SKM-1 treated with dmso at 0.1 percent for 144 hours (cell line): ENCODE measurements around the gene FLAD1.

Experiments
- DNase-seq: peaks from one replicate; lab custom pipeline; 2025; ENCODE audit not compliant: unreplicated experiment; lab: John Stamatoyannopoulos, UW

Gene FLAD1

DNA sequence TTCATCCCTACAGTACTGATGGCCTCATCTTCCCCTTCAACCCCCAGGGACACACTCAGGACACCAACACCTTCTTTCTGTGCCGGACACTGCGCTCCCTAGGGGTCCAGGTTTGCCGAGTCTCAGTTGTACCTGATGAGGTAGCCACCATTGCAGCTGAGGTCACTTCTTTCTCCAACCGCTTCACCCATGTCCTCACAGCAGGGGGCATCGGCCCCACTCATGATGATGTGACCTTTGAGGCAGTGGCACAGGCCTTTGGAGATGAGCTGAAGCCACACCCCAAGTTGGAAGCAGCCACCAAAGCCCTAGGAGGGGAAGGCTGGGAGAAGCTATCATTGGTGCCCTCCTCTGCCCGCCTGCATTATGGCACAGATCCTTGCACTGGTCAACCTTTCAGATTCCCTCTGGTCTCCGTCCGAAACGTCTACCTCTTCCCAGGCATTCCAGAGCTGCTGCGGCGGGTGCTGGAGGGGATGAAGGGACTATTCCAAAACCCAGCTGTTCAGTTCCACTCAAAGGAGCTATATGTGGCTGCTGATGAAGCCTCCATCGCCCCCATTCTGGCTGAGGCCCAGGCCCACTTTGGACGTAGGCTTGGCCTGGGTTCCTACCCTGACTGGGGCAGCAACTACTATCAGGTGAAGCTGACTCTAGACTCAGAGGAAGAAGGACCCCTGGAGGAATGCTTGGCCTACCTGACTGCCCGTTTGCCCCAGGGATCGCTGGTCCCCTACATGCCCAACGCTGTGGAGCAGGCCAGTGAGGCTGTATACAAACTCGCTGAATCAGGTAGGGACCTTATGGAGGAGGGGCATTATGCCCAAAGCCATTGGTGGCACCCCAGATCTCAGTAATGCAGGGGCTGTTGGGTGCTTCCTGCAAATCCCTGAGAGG, 5.2 kb downstream of the FLAD1 start:
- DNase-seq, result no peak

DNA sequence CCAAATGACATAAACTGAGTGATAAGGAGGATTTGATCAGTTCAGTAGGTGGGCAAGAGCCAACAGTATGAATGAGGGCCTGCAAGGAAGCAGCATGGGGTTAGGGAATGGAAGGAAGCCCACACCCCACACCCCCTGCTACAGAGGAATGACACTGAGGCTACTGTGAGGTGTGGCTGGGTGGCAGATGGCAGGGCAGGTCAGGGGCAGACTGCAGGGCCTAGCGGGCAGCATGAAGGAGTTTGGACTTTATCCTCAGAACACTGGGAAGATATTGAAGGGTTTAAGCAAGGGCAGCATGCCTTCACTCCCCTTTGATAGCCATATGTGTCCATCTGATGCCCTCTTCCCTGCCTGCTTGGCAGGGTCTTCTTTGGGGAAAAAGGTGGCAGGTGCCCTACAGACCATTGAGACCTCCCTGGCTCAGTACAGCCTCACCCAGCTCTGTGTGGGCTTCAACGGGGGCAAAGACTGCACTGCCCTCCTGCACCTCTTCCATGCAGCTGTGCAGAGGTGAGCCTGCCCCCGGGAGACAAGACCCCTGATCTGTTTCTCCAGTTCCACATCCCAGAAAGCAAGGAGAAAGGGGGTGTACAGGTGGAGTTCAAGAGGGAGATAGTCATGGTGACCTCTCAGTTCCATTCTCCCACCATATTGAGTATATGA, 6.2 kb downstream of the FLAD1 start:
- DNase-seq, result no peak

DNA sequence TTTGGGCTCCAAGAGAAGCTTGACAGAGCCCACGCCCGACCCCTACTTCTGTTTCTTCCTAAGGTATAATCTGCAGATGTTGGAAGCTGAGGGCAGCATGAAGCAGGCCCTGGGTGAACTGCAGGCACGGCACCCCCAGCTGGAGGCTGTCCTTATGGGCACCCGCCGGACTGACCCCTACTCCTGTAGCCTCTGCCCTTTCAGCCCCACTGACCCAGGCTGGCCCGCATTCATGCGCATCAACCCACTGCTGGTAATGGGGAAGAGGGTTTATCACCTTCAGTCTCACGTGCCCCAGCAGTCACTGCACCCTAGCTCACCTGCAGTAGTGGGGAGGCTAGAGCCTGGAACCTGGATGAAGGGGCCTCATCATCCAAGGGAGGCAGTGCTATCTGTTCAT, 7.1 kb downstream of the FLAD1 start:
- DNase-seq, result no peak

DNA sequence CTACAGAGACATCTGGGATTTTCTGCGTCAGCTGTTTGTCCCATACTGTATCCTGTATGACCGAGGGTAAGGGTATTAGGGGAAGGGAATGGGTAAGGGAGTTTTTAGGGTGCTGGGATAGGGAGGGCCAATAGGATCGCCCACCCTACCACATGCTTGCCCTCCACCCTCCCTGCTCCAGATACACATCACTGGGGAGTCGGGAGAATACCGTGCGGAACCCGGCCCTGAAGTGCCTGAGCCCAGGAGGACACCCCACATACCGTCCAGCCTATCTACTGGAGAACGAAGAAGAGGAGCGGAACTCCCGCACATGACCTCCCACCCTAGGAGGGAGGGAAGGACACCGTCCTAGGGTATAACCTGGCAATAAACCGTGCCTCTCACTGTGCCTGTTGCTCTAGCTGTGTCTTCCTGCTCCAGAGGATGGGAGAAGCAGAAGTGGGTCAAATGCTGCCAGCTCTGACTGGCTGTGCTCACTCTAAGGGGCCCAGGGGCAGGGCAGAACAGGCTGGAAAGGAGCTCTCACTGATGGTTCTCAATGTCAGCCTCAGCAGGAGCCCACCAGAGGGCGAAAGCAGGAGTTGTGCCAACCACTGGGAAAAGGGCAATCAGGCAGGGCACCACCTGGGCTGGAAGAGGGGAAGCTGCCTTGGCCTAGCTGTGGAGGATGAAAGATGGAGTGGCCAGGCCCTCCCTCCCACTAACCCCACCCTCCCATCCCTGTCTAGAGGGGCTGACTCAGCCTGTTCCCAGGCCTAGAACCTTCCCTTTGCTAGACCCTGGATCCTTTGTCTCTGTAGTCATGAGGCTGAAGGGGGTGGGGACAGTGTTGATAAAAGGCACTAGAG, 9.8 kb downstream of the FLAD1 start:
- DNase-seq, result no peak

DNA sequence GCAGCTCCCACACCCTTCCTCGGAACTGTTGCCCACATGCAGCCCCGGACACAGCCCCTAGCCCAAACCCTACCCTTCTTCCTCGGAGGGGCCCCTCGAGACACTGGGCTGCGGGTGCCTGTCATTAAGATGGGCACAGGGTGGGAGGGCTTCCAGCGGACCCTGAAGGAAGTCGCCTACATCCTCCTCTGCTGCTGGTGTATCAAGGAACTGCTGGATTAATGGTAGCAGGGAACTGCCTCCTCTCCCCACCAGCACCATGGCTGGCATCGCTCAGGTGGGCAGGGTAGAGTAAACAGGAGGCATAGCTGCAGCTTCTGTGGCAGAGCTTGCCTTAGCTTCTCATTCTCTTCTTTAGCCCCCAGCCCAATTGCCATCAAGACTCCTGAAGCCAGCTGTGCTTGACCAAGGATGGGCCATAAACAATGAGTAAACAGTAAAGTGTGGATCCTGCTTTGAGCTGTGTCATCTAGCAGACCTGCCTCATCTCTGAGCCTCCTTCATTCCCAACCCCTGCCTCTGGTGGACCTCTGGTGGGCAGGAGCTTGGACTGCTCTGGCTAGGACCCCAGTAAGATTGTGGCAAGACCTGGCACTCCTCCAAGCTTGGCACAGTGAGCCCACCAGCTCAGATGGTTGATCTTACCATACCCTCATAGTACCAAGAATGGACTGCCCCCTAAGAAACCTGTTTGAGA, 10.6 kb downstream of the FLAD1 start, which contains the start of gene LENEP:
Gene LENEP, plus strand, starts transcription at position 15 of the 697 bp plus-strand sequence. Its CDS starts 22 bp downstream, at position 37.
- DNase-seq, result no peak

DNA sequence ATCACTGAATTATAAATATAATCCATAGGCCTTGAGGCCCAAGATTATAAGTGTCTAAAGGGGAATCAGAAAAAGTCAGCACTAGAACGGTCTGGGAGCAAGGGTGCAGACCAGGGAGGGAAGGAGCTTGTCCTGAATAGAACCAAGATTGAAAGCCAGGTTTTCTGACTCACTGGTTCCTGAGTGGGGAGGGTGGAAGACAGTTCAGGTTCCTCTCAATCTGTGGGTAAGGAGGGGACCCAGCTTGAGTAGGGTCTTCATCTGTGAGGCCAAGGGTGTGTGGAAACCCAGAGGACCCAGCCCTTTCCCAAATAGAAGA, 11.1 kb downstream of the FLAD1 start:
- DNase-seq, result no peak

DNA sequence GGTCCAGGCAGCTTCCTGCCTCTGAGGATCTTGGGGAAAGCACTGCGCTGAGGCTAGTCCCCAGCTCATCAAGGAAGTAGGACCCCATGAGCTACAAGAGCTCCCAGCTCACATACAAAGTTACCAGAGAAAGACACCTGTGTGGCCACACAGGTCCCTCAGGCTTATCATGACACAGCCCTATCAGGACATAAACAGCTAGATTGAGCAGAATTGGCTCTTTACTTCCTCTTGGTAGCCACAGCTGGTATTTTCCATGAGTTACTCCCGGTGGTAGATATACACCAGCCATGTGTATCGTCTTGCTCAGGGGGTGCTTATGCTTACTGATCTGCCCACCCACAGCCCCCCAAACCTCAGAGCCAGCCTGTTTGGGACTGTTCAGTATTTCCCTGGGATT, 11.4 kb downstream of the FLAD1 start:
- no peak for DNase-seq

DNA sequence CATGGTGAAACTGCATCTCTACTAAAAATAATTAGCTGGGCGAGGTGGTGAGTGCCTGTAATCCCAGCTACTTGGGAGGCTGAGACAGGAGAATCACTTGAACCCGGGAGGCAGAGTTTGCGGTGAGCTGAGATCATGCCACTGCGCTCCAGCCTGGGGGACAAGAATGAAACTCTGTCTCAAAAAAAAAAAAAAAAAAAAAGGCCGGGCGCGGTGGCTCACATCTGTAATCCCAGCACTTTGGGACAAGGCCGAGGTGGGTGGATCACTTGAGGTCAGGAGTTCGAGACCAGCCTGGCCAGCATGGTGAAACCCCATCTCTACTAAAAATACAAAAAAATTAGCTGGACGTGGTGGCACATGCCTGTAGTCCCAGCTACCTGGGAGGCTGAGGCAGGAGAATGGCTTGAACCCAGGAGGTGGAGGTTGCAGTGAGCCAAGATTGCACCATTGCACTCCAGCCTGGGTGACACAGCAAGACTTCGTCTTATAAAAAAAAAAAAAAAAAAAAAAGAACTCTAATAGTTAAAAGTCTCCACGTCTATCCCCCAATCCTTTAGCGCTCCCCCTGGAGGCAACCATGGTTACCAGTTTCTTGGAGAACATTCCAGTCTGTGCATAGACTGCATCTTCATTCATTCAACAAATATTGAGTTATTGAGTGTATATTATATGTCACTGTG, 12.3 kb downstream of the FLAD1 start:
- DNase-seq, result peak; percentile 51

DNA sequence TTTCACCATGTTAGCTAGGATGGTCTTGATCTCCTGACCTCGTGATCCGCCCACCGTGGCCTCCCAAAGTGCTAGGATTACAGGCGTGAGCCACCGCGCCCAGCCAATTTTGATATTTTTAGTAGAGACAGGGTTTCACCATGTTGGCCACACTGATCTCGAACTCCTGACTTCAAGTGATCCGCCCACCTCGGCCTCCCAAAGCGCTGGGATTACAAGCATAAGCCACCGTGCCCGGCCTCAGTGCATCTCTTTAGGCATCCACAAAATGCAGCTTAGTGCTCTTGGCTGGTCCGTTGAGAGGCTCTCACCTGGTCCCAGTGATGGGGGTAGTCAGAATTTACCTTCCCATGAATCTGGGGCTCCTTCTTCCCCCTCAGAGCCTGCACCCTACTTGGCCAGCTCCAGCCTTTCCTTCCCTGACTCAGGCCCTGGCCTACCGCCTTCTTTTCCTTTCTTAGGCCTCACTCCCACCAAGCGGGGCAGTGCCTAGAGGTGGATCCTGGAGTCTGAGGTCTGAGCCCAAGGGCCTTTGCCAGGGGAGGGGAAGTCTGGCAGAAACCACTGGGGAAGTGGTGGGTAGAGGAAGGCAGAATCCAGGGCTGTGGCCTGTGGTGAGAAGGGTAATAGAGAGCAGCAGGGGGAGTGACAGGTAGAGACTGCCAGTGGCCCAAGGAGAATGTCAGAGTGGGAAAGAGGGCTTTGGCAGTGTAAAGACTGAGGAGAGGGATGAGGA, 14.0 kb downstream of the FLAD1 start:
- peak; percentile 80 for DNase-seq

DNA sequence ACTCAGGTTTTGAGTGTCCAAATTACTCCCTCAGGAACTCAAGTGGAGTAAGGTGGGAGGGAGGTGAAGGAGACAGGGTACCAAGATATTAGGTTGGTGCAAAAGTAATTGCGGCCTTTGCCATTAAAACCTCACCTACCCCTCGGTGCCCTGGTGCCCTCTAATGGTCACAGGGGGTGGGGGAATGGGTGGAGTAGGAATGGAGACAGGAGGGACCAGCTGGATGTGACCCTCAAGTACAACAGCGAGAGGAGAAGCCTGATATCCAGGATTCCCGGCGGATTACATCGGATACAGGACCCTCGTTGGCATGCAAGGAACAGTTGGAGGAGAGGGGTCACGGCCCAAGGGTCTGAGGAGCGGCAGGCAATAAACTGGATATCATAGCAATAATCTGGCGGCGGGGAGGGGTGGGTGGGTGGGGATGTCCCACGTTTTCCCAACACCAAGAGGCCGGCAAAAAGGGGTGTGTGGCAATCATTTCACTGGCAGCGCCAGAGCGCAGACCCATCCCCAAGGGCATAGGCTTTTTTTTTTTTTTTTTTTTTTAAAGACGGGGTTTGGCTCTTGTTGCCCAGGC, 15.1 kb downstream of the FLAD1 start:
- DNase-seq, result no peak

DNA sequence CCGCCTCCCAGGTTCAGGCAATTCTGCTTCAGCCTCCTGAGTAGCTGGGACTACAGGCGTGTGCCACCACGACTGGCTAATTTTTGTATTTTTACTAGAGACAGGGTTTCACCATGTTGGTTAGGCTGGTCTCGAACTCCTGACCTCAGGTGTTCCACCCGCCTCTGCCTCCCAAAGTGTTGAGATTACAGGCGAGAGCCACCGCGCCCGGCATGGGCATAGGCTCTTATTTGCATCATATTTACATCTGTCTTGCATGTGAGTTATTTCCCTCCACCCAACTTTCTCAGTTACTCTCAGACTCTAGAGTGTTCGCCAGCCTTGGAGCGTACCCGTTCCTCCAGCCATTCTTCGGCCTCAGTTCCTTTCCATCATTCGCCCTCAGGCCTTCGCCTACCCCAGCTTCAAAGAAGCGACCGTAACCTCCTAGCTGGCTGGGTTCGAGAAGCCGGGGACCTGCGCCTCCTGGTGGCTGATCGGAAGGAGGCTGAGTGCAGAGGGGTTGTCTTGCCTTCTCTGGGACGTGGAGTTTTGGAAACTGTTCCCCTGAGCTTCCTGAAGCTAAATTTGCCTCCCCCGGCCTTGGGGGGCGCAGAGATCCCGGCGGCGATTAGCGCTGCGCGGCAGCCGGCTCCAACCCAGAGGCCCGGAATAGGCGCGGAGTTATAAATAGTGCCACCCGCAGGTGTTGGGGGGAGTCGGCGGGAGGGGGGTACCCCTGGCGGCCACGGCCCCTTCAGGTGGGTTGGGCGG, 15.8 kb downstream of the FLAD1 start:
- peak; percentile 83 for DNase-seq

DNA sequence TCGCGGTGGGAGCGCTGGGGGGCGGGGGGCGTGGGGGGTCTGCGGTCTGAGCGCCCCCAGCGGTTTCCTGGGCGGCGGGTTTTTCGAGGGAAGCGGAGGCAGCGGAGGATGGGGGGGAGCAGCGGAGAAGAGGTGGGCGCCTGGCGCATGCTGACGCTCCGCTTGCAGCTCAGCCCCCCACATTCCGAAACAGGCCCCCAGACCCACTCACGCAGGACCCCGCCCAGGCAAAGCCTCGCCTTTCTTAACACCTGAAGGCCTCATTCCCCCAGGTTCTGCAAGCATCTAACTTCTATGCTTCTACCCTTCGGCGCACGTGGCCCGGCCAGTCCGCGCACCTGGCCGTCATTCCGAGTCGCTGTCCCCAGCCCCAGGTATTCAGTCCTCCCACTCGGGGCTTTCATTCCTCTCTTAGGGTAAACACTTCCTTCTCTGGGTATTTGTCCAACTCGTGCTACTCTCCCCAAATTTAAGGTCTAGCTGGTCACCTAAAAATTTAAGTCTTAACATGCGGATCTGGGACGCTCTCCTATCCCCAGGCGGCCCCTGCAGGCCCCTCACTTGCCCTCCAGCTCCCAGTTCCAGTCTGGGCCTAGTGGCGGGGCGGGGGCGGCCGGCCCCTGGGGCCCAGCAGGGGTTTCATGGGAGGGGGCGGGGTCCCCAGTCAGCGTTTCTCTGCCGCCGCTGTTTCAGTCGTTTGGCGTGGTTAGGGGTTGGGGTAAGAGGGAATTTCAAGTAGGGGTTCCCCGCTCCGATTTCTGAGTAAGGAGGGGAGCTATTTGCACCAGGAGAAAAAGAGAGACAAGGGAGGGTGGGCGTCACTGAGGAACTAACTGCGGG, 16.6 kb downstream of the FLAD1 start:
- peak; percentile 55 for DNase-seq

DNA sequence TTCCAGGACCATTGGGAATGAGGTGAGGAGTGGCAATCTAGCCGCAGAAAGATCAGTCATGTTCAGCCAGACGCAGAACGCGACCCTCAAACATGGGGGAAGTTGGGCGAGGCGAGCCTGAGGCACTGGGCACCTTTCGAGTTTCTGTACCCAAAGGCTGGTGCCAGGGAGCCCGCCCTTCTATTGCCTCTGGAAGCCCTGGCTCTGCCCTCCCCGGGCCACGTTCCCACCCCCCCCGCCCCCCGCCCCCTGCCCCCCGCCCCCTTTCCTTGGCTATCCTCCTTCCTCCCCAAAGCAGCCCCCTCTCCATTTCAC, 17.2 kb downstream of the FLAD1 start:
- no peak for DNase-seq

DNA sequence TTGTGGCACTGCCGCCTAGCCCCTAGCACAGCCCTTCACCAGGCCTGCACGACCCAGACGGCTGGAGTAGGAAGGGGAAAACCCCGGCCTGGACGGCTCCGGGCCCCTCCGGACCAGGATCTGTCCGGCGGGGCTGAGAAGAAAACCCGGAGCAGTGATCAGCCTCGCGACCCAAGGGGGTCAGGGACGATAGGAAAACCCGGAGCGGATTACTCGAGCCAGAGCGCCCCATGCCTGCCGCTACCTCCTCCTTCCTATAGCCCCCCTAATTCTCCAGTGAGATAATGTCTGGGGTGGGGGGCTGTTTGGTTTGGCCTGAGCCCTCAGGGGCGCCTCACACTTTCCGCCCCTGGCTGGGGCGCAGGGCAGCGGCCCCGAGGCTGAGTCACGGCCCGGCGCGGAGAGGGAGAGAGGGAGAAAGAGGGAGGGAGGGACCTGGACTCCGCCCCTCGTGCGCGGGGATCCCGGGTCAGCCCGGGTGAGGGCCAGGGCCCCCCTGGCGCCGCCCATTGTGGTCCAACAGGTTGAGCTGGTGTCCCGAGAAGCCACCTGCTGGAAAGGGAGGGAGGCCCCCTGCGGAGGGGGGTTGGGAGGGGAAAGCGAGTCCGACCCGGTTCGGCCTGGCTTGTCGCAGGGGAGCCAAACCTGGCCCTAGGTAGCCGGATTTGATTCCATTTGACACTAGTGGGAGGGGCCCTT, 17.7 kb downstream of the FLAD1 start:
- DNase-seq, result peak; percentile 90

DNA sequence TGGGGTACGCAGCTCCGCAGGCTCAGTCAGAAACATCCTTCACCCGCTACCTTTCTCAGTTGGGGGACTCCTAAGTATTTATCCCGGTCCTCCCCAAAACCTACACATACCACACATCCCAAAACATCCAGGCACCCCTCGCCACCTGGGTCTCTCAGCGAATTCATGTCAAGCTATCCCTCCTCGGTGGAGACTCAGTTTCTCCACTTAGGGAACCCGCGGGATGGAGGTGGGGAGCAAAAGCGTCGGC, 18.2 kb downstream of the FLAD1 start:
- peak; percentile 77 for DNase-seq

DNA sequence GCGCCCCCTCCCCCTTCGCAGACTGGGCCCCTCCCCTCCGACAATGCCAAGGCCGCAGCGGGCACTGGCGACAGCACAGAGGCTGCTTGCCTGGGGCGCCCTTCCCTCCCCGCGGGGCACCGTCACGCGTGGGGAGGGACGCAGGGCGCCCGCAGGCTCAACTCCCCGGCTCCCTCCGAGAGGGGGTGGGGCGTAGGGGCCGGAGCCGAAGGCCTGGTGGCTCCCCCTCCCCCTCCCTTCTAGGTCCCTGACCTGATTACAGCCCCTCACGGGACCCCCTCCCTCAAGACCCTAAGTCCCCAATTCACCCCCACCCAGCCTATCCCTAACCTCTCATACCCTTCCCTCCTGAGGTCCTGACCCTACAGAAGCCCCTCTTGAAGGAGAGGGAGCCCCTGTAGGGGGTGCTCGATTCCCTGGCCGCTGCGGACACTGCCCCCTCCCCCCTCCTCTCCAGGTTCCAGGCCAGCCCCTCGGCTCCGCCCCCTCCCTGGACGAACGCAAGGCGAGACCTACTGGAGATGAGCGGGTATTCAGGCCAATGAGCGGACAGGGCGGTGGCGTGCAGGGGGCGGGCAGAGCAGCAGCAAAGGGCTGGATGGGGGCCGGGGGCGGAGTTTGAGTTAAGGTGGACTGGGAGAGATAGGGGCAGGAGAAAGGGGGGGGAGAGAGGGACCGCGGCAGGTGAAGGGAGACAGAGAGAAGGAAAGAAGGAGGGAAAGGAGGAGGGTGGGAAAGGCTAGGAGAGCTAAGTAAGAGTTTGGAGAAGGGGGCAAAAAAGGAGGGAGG, 18.7 kb downstream of the FLAD1 start:
- peak; percentile 100 for DNase-seq
